Skeletal muscle satellite cell (primary cell): ENCODE results near the gene DPH6.

Experiments
- H3K27me3 ChIP-seq: 2 replicates; pipeline ENCODE4 v1.7.0; 2013; ENCODE audit warnings: low read length; ENCODE audit not compliant: control insufficient read depth, insufficient read depth
- H3K36me3 ChIP-seq: 2 replicates; pipeline ENCODE4 v1.7.0; 2013; ENCODE audit warnings: mild to moderate bottlenecking, control low read depth, low read length; ENCODE audit not compliant: insufficient read depth
- H3K4me1 ChIP-seq: 2 replicates; pipeline ENCODE4 v1.7.0; 2013; ENCODE audit warnings: low read length; ENCODE audit not compliant: control insufficient read depth, insufficient read depth
- H3K4me2 ChIP-seq: 2 replicates; pipeline ENCODE4 v1.7.0; 2013; ENCODE audit warnings: mild to moderate bottlenecking, low read length
- H3K4me3 ChIP-seq: 2 replicates; pipeline ENCODE4 v1.7.0; 2013; ENCODE audit warnings: low read length
- H3K9ac ChIP-seq: 2 replicates; pipeline ENCODE4 v1.7.0; 2013; ENCODE audit warnings: mild to moderate bottlenecking, low read depth, low read length, moderate library complexity
- H3K9me3 ChIP-seq: replicated peaks from 2 replicates; pipeline ENCODE4 v1.7.0; 2013; ENCODE audit warnings: mild to moderate bottlenecking, control low read depth, low read length

DPH6 gene

GRCh38 chr15:35481992-35482391 is 64.0 kb downstream of the DPH6 start:
- Histone ChIP-seq H3K27me3 (no peaks in the 10 kb centered on the region), H3K9ac (no peak overlapping the region), H3K9me3 (no peaks in the 10 kb centered on the region), H3K36me3 (no peaks in the 10 kb centered on the region), H3K4me1 (peaks cover 3% of the 10 kb centered on the region), H3K4me2 (no peak overlapping the region), H3K4me3 (no peak overlapping the region)

DNA sequence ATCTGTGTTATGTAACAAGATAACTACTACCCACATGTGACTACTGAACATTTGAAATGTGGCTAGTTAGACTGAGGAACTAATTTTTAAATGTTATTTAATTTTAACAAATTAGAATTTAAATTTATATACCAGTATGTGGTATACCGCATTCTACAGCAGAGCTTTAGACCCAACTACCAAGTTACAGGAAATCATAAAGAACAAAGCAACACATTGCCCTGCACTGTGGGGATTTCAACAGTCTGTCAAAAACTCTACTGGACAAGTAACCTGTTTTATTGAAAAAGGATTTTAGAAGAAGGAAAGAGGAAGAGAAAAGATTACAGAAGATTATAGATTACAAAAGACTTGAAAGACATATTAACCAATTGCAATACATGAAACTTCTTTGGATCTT is 64.9 kb downstream of the DPH6 start:
- Histone ChIP-seq H3K4me3 (no peak overlapping the region), H3K9me3 (no peaks in the 10 kb centered on the region), H3K36me3 (no peaks in the 10 kb centered on the region), H3K9ac (no peak overlapping the region), H3K4me2 (no peak overlapping the region), H3K27me3 (no peaks in the 10 kb centered on the region), H3K4me1 (peaks cover 3% of the 10 kb centered on the region)

DNA sequence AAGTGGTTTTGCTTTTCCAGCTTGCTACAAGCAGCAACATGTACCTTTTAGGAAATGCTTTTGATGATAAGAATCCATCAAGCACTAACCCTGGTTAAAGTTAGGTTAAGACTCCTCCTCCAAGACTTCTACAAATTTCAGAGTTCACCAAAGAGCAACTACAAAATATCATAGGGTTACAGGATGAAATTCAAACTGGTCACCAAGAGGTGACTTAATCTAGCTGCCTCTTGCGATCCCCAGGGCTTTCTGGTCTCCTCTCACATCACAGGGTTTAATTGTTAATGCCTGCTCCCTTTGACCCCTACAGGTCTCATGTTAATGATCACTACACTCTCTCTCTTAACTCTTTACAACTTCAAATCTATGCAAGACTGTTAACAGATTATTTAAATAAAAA is 66.5 kb downstream of the DPH6 start:
- Histone ChIP-seq H3K36me3 (no peaks in the 10 kb centered on the region), H3K27me3 (no peaks in the 10 kb centered on the region), H3K4me3 (no peak overlapping the region), H3K4me2 (no peak overlapping the region), H3K4me1 (peaks cover 3% of the 10 kb centered on the region), H3K9me3 (no peaks in the 10 kb centered on the region), H3K9ac (no peak overlapping the region)

- Histone ChIP-seq H3K4me1 (peaks cover 3% of the 10 kb centered on the region), H3K4me3 (no peak overlapping the region), H3K9ac (no peak overlapping the region), H3K27me3 (no peaks in the 10 kb centered on the region), H3K36me3 (no peaks in the 10 kb centered on the region), H3K9me3 (no peaks in the 10 kb centered on the region), H3K4me2 (no peak overlapping the region)
Measured at GRCh38 chr15:35477312-35478262, 68.4 kb downstream of the DPH6 start.

DNA sequence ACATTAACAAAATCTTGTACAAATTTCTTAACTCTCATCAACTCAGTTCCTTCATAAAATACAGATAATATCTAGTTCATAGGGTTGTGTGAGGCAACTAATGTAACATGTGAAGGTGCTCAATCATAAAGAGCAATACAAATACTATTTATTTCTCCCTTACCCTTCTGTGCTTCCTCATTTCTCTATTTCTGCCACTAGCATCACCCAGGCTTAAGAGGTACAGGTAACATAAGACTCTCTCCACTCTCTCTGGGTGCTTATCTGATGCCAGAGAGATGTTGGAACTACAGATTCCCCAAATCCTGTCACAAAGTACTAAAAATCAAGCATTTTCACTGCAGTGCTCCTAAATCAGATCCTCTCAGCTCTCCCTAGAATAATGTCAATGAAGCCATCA is 74.9 kb downstream of the DPH6 start:
- Histone ChIP-seq H3K4me3 (no peak overlapping the region), H3K36me3 (no peaks in the 10 kb centered on the region), H3K4me2 (no peak overlapping the region), H3K9ac (no peak overlapping the region), H3K27me3 (no peaks in the 10 kb centered on the region), H3K4me1 (no peaks in the 10 kb centered on the region), H3K9me3 (no peaks in the 10 kb centered on the region)

DNA sequence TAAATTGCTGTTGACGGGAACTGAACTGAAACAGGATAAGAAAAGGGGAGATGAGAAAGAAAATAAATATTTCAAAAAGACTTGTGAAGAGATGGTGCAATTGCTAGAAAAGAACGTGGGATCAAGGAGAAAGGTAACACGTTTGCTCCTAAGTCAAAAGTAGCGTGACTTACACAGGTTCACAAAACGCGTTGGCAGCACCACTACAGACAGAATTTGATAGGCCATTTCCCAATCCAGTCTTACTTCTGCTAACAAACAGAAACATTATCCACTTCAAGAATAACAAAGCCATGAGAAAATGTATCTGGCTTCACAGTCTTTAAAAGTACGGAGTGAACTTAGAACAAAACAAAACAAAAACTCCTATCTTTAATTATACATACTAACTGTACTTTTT is 75.5 kb downstream of the DPH6 start:
- no peaks in the 10 kb centered on the region for H3K9me3 ChIP-seq

GRCh38 chr15:35466476-35466875 is 79.5 kb downstream of the DPH6 start:
- H3K4me1 ChIP-seq: no peaks in the 10 kb centered on the region
- no peaks in the 10 kb centered on the region for H3K36me3 ChIP-seq
- H3K9ac ChIP-seq: no peak overlapping the region
- no peak overlapping the region for H3K4me2 ChIP-seq
- H3K4me3 ChIP-seq: no peak overlapping the region
- H3K9me3 ChIP-seq: no peaks in the 10 kb centered on the region
- no peaks in the 10 kb centered on the region for H3K27me3 ChIP-seq

More for the DNA sequence above, 75.5 kb downstream of the DPH6 start:
- H3K27me3 ChIP-seq: no peaks in the 10 kb centered on the region
- no peaks in the 10 kb centered on the region for H3K4me1 ChIP-seq
- no peak overlapping the region for H3K4me2 ChIP-seq
- H3K9ac ChIP-seq: no peak overlapping the region
- no peaks in the 10 kb centered on the region for H3K36me3 ChIP-seq
- H3K4me3 ChIP-seq: no peak overlapping the region

- Histone ChIP-seq H3K27me3 (no peaks in the 10 kb centered on the region), H3K36me3 (no peaks in the 10 kb centered on the region), H3K4me1 (no peaks in the 10 kb centered on the region), H3K4me3 (no peak overlapping the region), H3K4me2 (no peak overlapping the region), H3K9me3 (no peaks in the 10 kb centered on the region), H3K9ac (no peak overlapping the region)
Measured at GRCh38 chr15:35465783-35466182, 80.2 kb downstream of the DPH6 start.

DNA sequence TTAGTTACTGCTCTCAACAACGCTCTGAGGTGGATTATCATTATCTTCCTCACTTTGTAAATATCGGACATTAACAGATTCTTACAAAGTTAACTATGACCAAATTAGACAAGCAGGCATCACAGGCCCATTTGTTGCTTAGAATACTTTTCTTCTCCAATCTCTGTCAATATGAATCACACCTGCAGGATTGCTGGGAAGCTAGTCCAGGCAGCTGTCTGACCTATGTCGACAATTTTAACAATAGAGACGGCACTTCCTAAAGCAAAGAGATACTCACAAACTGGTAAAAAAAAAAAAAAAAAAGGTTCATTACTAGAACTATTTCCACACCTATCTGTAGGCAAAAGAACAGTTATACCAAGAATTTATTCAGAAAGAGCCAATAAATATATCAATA is 85.3 kb downstream of the DPH6 start:
- Histone ChIP-seq H3K27me3 (no peaks in the 10 kb centered on the region), H3K4me1 (peaks cover 12% of the 10 kb centered on the region), H3K4me2 (no peak overlapping the region), H3K4me3 (no peak overlapping the region), H3K9me3 (no peaks in the 10 kb centered on the region), H3K9ac (no peak overlapping the region), H3K36me3 (no peaks in the 10 kb centered on the region)

- Histone ChIP-seq H3K36me3 (no peaks in the 10 kb centered on the region), H3K9me3 (no peaks in the 10 kb centered on the region), H3K9ac (no peak overlapping the region), H3K4me2 (peak overlapping the region; percentile 35), H3K4me1 (peaks cover 12% of the 10 kb centered on the region), H3K4me3 (no peak overlapping the region), H3K27me3 (no peaks in the 10 kb centered on the region)
Measured at GRCh38 chr15:35458176-35458856, 87.6 kb downstream of the DPH6 start.

DNA sequence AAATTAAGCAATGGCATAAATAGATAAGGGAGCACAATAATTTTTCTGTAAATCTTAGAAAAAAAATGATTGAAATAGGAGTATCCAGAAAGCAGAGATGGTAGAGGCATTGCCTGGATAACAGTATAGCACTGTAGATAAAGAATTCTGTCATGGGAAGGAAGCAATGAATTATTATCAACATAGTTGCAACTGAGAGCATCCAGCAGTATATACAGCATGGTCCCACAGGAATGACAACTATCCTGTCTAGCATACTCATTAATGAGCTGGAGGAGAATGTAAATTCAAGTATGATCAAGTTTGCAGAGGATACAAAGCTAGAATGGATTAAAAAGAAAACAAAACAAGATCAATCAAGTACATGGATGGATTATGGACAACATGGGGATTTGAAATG is 90.8 kb downstream of the DPH6 start:
- H3K4me2 ChIP-seq: no peak overlapping the region
- H3K9me3 ChIP-seq: no peaks in the 10 kb centered on the region
- peaks cover 12% of the 10 kb centered on the region for H3K4me1 ChIP-seq
- H3K36me3 ChIP-seq: no peaks in the 10 kb centered on the region
- no peaks in the 10 kb centered on the region for H3K27me3 ChIP-seq
- no peak overlapping the region for H3K4me3 ChIP-seq
- H3K9ac ChIP-seq: no peak overlapping the region
